GM19468 (cell line): ENCODE measurements around the gene BCAS1.

Experiments used
- ATAC-seq: cut with Tn5 transposase; IDR thresholded peaks from one replicate; pipeline ENCODE4 v1.9.1; 2021; ENCODE audit warnings: mild to moderate bottlenecking, moderate library complexity, moderate number of reproducible peaks; ENCODE audit not compliant: unreplicated experiment; ENCODE audit errors: extremely low read depth

The BCAS1 gene

GRCh38 chr20:54070187-54070987 is at the start of gene BCAS1:
Gene BCAS1, minus strand, starts transcription at chr20:54070594. Its CDS starts 11,876 bp downstream, at chr20:54058718.
- ATAC-seq, result no peak

DNA sequence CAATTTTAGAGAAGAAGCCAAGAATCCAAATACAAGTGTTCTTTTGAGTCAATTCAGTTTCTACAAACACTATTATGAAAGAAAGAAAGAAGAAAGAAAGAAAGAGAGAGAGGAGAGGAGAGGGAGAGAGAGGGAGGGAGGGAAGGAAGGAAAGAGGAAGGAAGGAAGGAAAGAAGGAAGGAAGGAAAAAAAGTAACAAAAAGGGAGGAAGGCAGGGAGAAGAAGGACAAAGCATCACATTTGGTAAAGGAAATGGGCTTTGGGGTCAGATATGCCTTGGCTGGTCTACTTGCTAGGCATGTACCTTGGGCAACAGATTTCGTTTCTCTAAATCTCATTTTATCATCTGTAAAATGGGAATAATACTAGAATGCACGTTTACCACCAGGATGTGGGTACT is 49.4 kb upstream of the BCAS1 start:
- no peak for ATAC-seq

GRCh38 chr20:54118220-54119001 is 48.0 kb upstream of the BCAS1 start:
- ATAC-seq, result no peak

- ATAC-seq, result no peak
Observed at GRCh38 chr20:54116550-54117235, 46.3 kb upstream of the BCAS1 start.

DNA sequence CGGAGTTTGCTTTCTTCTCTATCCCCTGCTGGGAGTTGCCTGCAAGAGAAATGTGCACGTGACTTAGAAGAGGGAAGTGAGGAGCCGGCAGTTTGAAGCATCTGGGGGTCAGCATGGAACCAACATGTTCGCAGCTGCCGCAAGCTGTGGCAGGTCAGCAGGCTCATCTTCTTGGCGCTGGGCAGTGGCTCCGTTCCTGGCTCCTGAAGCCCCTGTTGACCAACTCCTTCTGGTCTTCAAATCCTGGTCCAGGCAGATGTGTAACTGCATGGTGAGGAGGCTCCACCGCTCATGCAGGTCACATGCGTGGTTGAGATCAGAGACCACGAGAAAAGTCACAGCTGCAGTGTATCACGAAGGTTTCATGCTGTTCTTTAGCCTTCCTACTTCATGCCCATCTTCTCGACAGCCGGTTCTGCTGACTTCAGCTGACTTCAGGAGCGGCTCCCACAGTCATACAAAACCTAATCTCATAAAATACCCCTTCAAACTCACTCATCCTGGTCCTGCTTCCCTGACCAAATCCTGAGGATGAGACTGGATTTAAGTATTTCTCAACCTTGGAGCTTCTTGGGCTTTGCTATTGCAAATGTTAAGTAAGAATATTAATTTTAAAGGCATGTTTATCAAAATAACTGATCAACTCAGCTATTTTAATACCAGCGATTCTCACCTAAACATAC is 44.9 kb upstream of the BCAS1 start:
- no peak for ATAC-seq

- ATAC-seq, result no peak
Observed at GRCh38 chr20:54114109-54114508, 43.7 kb upstream of the BCAS1 start.

DNA sequence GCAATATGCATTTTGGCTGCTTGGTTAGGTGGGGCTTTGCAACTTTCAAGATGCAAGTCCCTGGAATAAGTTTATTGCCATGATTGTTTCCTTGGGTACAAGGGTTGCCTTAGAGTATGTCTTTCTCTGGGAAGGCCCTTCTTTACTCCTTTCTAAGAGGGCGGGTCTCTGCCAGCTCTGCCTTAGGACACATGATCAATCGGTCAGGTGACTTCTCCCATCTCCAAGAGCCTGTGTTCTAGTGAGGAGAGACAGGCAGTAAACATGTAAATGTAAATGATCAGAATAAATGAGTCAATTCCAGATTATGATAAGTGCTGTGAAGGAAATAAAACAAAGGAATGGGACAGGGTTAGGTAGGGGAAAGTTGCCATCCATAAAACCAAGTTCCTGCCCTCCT is 43.2 kb upstream of the BCAS1 start:
- no peak for ATAC-seq

DNA sequence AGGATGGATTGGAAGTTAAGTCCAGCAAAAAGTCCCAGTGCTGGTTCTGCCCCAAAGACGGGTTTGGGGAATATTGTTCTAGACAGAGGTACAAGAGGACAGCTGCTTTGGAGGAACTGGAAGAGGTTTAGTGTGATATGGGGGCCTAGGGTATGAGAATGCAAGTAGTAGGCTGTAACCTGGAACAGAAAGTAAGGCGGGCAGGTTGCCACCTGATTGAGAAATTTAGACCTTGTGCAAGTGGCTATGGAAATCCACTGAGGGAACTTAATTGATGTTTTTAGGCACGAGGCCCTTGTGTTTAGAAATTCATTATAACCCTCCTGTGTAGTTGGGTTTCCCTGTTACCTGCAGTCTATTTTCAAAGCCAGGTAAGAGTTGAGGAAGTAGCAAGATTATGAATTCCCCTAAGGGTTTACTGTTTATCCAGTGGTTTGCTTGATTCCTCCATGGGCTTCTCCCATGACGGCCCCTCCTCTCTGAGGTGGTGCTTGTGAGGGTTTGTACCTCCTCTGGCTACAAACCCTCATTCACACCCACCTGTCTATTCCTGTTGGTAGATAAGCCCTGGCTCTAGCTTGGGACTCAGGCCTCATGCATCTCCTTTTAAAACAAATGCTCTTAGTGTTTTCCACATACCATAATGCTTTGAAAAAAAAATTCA is 42.0 kb upstream of the BCAS1 start:
- no peak for ATAC-seq

- ATAC-seq, result no peak
Observed at GRCh38 chr20:54111460-54111859, 41.1 kb upstream of the BCAS1 start.

- ATAC-seq, result no peak
Observed at GRCh38 chr20:54110457-54110856, 40.1 kb upstream of the BCAS1 start.

- ATAC-seq, result no peak
Observed at GRCh38 chr20:54110041-54110440, 39.6 kb upstream of the BCAS1 start.

DNA sequence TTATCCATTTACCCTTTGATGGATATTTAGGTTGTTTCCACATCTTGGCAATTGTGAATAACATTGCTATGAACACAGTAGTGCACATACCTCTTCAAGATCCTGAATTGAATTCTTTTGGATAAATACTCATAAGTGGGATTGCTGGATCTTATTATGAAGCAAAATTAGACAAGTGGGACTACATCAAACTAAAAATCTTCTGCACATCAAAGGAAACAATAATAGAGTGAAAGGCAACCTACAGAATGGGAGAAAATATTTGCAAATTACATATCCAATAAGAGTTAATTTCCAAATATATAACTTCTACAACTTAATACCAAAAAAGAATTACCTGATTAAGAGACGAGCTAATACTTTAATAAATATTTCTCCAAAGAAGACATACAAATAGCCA is 38.4 kb upstream of the BCAS1 start:
- ATAC-seq, result no peak

DNA sequence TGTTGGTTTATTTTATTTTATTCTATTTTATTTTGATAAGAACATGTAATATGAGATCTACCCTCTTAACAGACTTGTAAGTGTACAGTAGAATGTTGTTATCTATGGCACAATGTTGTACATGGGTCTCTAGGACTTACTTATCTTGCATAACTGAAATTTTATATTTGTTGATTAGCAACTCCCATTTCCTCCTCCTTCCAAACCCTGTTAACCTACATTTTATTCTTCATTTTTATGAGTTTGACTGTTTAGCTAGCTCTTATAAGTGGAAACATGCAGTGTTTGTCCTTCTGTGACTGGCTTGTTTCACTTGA is 37.9 kb upstream of the BCAS1 start:
- no peak for ATAC-seq

DNA sequence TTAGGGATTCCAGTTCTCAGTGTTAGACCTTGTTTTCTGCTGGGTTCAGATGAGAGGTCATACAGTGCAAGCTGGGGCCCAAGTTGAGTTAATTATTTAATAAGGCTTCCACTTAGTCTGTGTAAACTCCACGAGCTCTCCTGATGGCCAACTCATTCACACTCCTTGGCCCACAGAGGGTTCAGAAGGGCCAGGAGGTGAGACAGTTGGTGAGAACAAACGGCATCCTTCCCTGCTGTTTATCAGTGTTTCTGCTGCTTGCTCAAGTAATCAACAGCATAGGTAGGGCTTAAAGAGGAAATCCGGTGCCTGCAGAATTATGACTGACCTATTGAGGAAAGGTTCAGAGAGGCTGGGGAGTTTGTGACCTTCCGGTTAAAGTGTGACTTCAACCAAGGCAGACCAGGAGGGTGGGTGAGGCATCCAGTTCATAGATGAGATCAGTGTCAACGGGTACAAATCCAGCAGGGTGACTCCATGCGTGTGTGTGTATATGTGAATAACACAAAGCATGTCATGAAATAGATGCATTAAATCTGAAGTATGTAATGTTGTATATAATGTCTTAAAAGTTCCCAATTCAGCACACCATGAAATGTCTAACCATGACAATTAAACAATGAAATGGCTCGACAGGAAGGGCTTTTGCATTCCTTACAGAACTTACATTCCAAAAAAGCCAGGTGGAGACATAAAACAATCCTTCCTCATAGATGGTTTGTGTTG is 37.4 kb upstream of the BCAS1 start:
- no peak for ATAC-seq

GRCh38 chr20:54107181-54107580 is 36.8 kb upstream of the BCAS1 start:
- ATAC-seq, result no peak

DNA sequence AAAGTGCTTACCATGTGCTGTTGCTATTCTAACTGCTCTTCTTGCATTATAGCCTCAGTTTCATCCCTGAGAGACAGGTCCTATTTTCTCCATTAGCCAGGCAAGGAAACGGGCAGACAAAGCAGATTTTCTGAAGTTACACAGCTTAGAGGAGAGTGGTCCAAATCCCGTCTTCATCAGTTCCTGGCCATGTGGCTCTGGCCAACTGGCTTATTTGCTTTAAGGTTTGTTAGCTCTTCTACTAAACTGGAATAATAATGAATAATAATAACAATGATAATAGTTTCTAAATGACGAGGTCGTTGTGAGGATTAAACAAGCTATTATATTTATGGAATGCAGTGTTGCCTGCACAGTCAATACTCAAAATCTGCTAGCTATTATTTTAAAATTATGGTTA is 35.8 kb upstream of the BCAS1 start:
- ATAC-seq, result no peak

DNA sequence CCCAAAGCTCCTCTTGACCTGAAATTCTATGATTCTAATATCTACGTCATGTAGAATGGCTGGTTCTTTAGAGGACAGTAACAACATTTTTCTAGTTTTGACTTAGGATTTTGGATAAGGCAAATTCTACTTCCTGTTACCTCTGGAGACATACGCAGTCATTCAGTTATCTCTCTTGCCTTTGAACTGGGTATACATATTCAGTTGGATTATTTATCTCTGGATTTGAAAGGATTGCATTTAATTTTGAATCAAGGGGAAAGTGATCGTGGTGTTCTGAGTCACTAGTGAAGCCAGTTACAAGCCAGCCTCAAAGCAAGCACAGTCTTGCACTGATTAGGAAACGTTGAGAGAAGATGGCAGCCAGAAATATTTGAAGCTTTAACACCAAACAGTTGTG is 35.3 kb upstream of the BCAS1 start:
- no peak for ATAC-seq

GRCh38 chr20:54104781-54105180 is 34.4 kb upstream of the BCAS1 start:
- no peak for ATAC-seq

DNA sequence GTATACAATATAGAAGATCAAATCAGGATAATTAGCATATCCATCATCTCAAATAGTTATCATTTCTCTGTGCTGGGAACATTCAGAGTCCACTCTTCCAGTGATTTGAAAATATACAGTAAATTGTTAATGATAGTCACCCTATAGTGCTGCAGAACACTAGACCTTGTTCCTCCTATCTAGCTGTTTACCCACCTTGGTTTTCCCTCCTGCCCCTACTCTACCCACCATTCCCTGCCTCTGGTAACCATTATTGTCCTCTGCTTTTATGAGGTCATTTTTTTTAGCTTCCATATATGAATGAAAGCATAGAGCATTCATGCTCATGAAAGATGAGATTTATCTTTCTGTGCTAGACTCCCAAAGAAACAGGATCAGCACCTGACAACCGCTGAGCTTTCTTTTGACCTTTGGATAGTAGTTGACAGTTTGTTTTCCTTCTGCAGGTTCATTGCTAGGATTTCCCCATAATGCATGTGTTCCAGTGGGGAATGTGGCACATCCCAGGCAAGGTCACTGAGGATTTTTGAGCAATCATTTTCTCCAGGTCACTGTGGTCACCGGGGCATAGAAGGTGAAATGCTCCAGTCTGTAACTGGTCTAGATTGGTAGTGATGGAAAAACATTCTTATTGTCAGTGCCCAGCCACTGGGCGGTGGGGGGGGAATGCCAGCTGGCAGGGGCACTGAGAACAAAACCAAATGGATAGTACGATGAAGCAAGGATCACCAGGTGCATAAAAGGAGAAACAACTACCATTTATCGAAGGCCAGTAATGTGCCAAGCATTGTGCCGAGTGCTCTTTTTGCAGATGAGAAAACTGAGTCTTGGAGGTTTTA is 33.6 kb upstream of the BCAS1 start:
- no peak for ATAC-seq
